T-helper 17 cell (primary cell): Measurements from ENCODE around the gene SLC16A9. TPM values are rescaled to one million over a fixed set of nuclear protein-coding genes. Genes with fewer than 3 reads are reported as not detected.
"Not testable (repeated sequence)": the region's sequence is repeated elsewhere in the genome, so short reads cannot be mapped to it uniquely, and the experiment has no call there.

Experiments used
- ATAC-seq: fragments of 150-1000 bp; cut with Tn5 transposase; 2 replicates; pipeline ENCODE4 v1.10.0; 2021; ENCODE audit warnings: mild to moderate bottlenecking, moderate library complexity
- DNase-seq, 3 donors: peaks; one replicate each; pipeline versions ENCODE4 v3.0.0 to v3.0.0-alpha.2; 2020 to 2021
- H3K9me3 ChIP-seq: one replicate; pipeline ENCODE4 v1.7.0; 2013; ENCODE audit warnings: low read length, mild to moderate bottlenecking; ENCODE audit not compliant: control insufficient read depth, poor library complexity, severe bottlenecking
- H3K27ac Mint-ChIP-seq: one replicate; pipeline ENCODE4 v1.8.0; 2022; ENCODE audit warnings: mild to moderate bottlenecking, moderate library complexity, mixed read lengths
- H3K27me3 Mint-ChIP-seq: one replicate; pipeline ENCODE4 v1.8.0; 2022; ENCODE audit warnings: mixed read lengths
- H3K36me3 Mint-ChIP-seq: one replicate; pipeline ENCODE4 v1.8.0; 2022; ENCODE audit warnings: low read depth, mixed read lengths
- H3K4me1 Mint-ChIP-seq: one replicate; pipeline ENCODE4 v1.8.0; 2022; ENCODE audit warnings: mild to moderate bottlenecking, mixed read lengths
- H3K4me3 Mint-ChIP-seq: one replicate; pipeline ENCODE4 v1.8.0; 2022; ENCODE audit warnings: mild to moderate bottlenecking, moderate library complexity, mixed read lengths
- total RNA-seq, 4 donors: library from RNA in 2 of 4; stranded (reverse) in 2 of 4; gene quantifications; one replicate each; pipeline ENCODE4 v1.2.3 and lab custom pipeline; 2022 to 2026

Gene SLC16A9
- total RNA-seq, 2 donors from 2014 or later = 0.07 to 0.18 TPM

DNA sequence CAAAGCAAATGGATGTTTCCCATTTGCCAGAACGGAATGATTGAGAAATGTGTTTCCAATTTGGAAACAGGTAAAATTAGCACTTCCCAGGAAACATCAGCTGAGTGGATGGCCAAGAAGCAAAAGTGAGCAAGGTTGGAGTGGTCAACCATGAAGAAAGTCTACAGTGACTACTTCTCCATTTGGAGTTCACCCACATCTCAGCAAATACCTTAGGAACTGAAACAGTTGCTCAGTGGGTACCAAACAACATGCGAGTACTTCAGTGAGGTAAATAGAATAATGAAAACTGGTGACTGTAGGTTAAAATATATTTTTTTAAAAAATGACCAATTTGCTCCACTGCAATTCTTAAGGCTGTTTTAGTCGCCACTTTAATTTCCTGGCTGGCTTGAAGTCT lies 57.7 kb downstream of the SLC16A9 start:
- Mint-ChIP-seq H3K27me3 (no peaks in the 10 kb centered on the region), H3K4me3 (no peak overlapping the region), H3K27ac (no peak overlapping the region), H3K36me3 (no peaks in the 10 kb centered on the region), H3K4me1 (peaks cover 6% of the 10 kb centered on the region)
- no peak for ATAC-seq
- H3K9me3 ChIP-seq = no peaks in the 10 kb centered on the region
- no peak for DNase-seq

DNA sequence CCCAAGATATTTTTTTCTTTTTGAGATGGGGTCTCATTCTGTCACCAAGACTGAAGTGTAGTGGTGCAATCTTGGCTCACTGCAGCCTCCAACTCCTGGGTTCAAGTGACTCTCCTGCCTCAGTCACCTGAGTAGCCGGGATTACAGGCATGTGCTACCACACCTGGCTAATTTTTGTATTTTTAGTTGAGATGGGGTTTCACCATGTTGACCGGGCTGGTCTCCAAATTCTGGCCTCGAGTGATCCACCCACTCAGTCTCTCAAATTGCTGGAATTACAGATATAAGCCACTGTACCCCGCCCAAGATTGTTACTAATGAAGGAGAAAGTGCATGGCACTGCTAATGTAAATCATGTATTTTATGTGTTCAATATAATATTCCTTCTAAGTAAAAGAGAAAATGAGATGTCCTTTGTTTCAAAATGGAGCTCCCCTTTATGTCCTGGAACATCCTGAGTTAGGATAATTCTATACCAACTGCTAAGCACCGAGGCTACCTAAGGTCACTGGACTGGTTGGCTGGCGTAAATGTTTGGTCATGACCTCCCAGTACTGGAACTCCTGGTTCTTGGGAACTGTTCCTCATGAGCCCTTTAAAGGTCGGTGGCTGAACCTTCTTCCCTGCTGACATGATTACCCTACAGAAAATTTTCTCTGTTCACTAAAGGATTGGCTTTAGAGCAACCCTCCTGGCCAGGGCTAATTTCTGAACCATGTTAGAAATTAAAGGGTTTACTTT lies 59.9 kb downstream of the SLC16A9 start:
- Mint-ChIP-seq H3K27ac (no peak overlapping the region), H3K4me1 (peaks cover 6% of the 10 kb centered on the region), H3K27me3 (no peaks in the 10 kb centered on the region), H3K36me3 (no peaks in the 10 kb centered on the region), H3K4me3 (no peak overlapping the region)
- no peaks in the 10 kb centered on the region for H3K9me3 ChIP-seq
- ATAC-seq (no peak), DNase-seq (no peak)

DNA sequence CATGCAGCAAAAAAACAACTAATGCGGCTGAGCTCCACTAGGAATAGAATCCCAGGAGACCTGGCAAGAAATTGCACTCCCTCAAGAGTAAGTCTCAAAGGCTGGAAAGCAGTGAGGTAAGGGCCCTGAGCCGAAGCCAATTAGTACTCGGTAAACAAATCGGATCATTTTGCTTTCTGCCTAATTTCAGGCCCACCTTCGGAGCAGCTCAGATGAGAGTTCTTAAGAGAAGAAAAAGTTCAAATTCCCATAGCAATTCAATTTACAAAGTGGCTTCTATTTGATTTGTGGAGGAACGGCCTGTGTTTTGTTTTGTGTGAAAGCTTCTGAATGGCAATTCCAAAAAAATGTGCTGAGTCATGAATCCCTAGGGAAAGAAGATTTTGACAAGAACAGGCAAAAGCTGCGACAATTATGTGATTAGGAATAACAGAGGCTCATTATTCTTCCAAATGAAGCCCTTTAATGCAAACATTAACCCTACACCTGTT lies 60.9 kb downstream of the SLC16A9 start:
- no peak for ATAC-seq
- no peak overlapping the region for H3K27ac Mint-ChIP-seq
- peaks cover under 1% of the 10 kb centered on the region for H3K4me1 Mint-ChIP-seq
- no peaks in the 10 kb centered on the region for H3K36me3 Mint-ChIP-seq
- H3K4me3 Mint-ChIP-seq = no peak overlapping the region
- no peaks in the 10 kb centered on the region for H3K27me3 Mint-ChIP-seq
- no peak for DNase-seq
- H3K9me3 ChIP-seq = no peaks in the 10 kb centered on the region

DNA sequence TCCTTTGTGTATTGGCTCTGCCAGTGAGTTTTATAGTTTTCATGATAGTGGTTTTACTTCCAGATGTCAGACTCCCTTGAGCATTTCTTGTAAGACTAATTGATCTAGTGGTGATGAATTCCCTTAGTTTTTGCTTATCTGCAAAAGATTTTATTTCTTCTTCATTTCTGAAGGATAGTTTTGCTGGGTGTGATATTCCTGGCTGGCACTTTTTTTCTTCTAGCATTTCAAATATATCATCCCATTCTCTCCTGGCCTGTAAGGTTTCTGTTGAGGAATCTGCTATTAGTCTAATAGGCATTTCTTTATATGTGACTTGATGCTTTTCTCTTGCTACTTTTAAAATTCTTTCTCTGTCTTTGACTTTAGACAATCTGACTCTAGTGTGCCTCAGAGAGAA lies 64.8 kb downstream of the SLC16A9 start:
- no peaks in the 10 kb centered on the region for H3K9me3 ChIP-seq
- DNase-seq = no peak
- Mint-ChIP-seq H3K36me3 (no peaks in the 10 kb centered on the region), H3K27me3 (no peaks in the 10 kb centered on the region), H3K4me3 (no peak overlapping the region), H3K4me1 (no peaks in the 10 kb centered on the region), H3K27ac (no peak overlapping the region)
- ATAC-seq = no peak

DNA sequence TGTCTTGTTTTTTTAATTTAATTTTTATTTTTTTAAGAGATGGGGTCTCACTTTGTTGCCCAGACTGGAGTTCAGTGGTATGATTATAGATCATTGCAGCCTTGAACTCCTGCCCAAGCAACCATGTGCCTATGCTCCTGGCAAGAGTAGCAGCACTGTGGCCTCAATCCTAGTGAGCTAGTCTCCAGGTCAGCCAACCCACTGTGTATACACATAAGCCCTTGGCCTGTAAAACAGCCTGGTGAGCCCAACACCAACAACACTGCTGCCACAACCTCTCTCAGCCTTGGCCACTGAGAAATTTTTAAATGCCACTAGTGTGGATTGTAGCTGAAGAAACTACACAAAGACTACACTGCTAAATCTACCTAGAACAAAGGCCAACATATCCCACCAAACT lies 68.0 kb downstream of the SLC16A9 start:
- not testable (repeated sequence) for H3K4me3 Mint-ChIP-seq, ATAC-seq, H3K9me3 ChIP-seq, H3K36me3 Mint-ChIP-seq, H3K4me1 Mint-ChIP-seq, DNase-seq, H3K27ac Mint-ChIP-seq
- H3K27me3 Mint-ChIP-seq = peaks cover 18% of the 10 kb centered on the region

DNA sequence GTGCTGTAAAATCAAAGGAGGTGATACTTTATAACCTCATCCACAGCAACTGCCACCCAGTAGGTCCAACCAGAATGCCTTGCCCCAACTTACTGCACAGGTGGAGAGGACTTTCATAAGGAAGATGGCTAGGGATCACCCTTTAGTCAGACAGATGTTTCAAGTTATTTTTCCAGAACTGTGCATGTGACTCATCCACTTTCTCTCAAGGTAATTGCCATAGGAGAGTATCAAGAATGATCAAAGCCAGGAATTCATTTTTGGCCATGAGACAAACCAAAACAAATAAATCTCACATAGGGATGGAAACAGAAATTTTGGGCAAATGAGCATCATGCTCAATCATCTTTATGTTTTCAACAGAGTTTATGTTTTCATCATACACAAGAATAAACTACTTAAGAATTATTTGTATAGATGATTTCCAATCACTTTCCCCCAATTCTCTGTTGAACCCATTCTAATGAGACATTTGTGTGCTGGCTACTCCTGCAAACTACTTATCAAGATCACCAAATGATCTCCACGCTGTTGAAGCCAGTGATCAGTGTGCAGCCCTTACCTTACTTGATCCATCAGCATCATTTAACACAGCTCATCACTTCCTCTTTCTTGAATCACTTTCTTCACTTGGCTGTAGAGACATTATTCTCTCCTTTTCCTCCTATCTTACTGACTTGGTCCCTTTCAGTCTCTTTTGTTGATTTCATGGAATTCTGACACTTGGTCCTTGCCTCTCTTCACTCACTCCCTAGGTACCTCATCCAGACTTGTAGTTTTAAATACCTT lies 74.0 kb downstream of the SLC16A9 start:
- peaks cover 2% of the 10 kb centered on the region for H3K4me1 Mint-ChIP-seq
- no peak overlapping the region for H3K27ac Mint-ChIP-seq
- H3K27me3 Mint-ChIP-seq = peaks cover 38% of the 10 kb centered on the region
- H3K36me3 Mint-ChIP-seq = no peaks in the 10 kb centered on the region
- ATAC-seq (no peak), DNase-seq (no peak)
- no peak overlapping the region for H3K4me3 Mint-ChIP-seq
- no peaks in the 10 kb centered on the region for H3K9me3 ChIP-seq

DNA sequence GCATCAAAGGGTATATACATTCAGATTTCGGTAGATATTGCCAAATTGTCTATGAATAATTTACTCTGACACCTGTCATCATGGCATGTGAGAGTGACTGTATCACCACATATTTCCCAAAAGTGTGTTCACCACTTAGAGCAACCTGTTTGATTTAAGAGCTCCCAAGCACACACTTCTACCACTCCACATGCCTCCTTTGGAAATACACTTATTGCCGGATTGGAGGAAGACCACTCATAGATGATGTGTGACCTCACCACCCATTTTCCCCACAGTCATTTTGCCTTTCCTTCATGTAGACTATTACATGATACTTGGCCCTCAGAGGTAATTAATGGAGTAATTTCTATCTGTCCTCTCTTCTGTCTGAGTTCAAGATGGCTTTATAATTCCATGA lies 75.5 kb downstream of the SLC16A9 start:
- no peaks in the 10 kb centered on the region for H3K9me3 ChIP-seq
- ATAC-seq = no peak
- Mint-ChIP-seq H3K27me3 (peaks cover 46% of the 10 kb centered on the region), H3K4me1 (peaks cover 2% of the 10 kb centered on the region), H3K36me3 (no peaks in the 10 kb centered on the region), H3K4me3 (no peak overlapping the region), H3K27ac (no peak overlapping the region)
- no peak for DNase-seq

DNA sequence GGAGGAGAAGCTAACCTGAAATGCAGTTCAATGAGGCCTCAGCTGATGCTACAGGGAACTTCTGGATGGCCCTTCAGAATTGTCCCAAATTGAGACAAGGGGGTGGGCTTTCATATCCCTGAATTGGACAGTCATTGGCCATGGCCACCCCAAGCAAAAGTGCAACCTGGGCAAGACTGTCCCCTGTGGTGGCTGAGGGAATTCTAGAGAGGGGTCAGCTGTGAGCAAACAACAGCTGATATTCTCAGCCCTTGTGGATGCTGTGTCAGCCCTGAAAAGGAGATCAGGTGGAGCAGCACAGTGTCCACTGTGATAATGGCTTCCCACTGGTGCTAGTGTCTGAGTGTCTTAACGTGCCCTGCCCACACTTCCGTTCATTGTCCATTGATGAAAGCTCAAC lies 76.6 kb downstream of the SLC16A9 start:
- Mint-ChIP-seq H3K27ac (no peak overlapping the region), H3K36me3 (no peaks in the 10 kb centered on the region), H3K4me3 (no peak overlapping the region), H3K4me1 (peaks cover 2% of the 10 kb centered on the region), H3K27me3 (peaks cover 43% of the 10 kb centered on the region)
- DNase-seq (no peak), ATAC-seq (no peak)
- H3K9me3 ChIP-seq = no peaks in the 10 kb centered on the region

DNA sequence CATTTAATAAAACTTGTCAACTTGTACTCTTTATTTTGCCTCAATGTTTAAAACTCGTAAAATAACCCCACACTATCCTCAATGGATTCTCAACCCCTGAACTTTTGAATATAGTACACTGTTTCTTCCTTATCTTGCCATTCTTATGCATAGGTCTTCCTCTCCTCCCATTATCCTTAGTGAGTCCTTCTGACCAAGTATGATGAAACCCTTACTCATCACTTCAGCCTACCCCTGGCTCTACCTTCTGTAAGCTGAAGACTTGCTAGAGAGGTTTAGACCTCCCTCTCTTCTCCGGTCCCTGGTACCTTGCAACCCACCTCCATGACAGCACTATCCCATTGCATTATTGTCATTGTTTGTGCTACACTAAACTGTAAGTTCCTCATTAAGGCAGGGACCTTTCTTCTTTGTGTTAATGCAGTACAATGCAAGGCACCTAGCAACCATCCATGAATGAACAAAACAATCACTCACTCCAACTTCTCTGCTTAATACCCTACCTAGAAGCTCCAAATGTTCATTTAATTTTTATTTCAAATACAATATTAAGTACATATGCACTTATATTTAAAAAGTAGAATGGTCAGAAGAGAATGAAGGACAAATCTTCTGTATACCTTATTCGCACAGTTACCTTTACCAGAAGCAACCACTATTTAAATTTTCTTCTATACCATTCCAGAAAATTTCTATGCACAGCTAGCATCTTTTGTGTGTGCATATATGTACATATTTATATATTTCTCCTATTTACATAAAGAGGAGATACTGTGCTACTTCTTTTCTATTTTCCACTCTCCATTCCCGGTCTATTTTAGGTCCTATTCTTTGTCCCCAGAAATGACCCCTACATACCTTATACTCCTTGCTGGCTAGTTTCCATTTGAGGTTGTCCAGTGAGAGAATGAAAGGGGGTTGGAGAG lies 77.5 kb downstream of the SLC16A9 start:
- Mint-ChIP-seq H3K27me3 (peaks cover 34% of the 10 kb centered on the region), H3K27ac (no peak overlapping the region), H3K4me1 (peaks cover 2% of the 10 kb centered on the region), H3K4me3 (no peak overlapping the region), H3K36me3 (no peaks in the 10 kb centered on the region)
- no peaks in the 10 kb centered on the region for H3K9me3 ChIP-seq
- ATAC-seq (no peak), DNase-seq (no peak)

DNA sequence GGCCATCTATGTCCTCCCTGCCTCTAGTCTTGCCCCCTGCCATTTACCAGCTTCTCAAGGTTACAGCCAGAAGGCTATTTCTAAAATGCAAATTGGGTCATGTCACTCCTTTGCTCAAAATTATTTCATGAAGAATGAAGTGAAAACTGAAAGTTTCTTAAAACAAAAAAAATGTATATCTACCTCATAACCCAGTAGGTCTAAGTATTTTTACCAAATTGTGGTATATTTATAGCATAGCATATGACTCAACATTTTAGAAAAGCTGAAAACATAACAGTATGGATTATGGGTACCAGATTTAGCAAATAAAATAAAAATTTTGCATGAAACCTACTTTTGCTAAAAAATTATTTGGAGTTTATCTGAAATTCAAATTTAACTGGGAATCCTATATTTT lies 78.4 kb downstream of the SLC16A9 start:
- ATAC-seq (no peak), DNase-seq (no peak)
- no peak overlapping the region for H3K27ac Mint-ChIP-seq
- H3K36me3 Mint-ChIP-seq = no peaks in the 10 kb centered on the region
- no peaks in the 10 kb centered on the region for H3K9me3 ChIP-seq
- H3K4me3 Mint-ChIP-seq = no peak overlapping the region
- H3K4me1 Mint-ChIP-seq = peaks cover 2% of the 10 kb centered on the region
- H3K27me3 Mint-ChIP-seq = peaks cover 31% of the 10 kb centered on the region

DNA sequence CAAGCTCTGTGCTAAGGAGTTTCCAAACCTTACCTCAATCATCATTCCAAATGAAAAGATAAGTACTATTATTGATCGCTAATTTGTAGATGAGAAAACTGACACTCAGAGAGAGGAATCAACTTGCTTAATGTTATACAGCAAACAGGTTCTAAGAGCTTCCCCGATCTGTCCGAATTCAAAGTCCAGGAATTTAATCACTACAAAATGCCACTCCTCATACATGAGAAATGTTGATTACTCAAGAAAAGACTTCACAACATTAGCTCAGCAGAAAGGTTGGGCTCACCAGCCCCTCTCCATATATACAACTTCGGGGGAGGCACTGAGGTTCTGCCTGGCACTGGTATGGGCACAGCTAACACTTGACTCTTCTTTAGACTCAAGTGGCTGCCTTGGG lies 80.7 kb downstream of the SLC16A9 start:
- no peaks in the 10 kb centered on the region for H3K36me3 Mint-ChIP-seq
- DNase-seq = no peak
- H3K27ac Mint-ChIP-seq = no peak overlapping the region
- H3K4me3 Mint-ChIP-seq = no peak overlapping the region
- H3K27me3 Mint-ChIP-seq = peaks cover 24% of the 10 kb centered on the region
- H3K4me1 Mint-ChIP-seq = peaks cover 5% of the 10 kb centered on the region
- H3K9me3 ChIP-seq = no peaks in the 10 kb centered on the region
- ATAC-seq = no peak

DNA sequence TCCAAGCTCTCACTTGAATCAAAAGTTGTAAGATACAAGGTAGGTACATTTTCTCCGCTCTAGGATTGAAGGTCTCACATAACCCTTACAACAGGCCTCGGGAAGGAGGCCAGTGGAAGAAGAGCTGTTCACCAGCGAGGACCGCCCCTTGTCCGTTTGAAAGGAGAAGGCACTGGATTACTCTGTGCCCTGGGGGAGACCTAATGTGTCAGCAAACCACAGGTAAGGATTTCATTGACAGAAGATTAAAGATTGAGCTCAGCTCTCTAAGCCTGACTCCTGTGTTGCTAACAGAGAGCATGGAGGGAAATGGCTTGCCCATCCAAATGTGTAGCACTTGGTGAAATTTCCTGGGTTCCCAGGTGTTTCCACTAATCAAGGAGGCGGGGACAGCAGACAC lies 81.2 kb downstream of the SLC16A9 start:
- Mint-ChIP-seq H3K27me3 (peaks cover 24% of the 10 kb centered on the region), H3K27ac (no peak overlapping the region), H3K4me3 (no peak overlapping the region), H3K4me1 (peaks cover 5% of the 10 kb centered on the region), H3K36me3 (no peaks in the 10 kb centered on the region)
- no peak for DNase-seq
- ATAC-seq = no peak
- H3K9me3 ChIP-seq = no peaks in the 10 kb centered on the region
